H1 (cell line): ENCODE measurements around the gene DYNLT2B. TPM values are rescaled to one million over a fixed set of nuclear protein-coding genes. Genes with fewer than 3 reads are reported as not detected.

ENCODE experiments used
- CTCF ChIA-PET: fragments of 300-600 bp; sonication (Branson Sonifier 250); formaldehyde crosslinking; loops from one replicate; lab custom pipeline; 2021; ENCODE audit not compliant: partially characterized antibody; lab: Charles Lee
- POLR2A ChIA-PET: fragments of 300-600 bp; sonication (Branson Sonifier 250); formaldehyde crosslinking; loops from one replicate; lab custom pipeline; 2021; ENCODE audit warnings: inconsistent platforms; ENCODE audit not compliant: partially characterized antibody; lab: Charles Lee
- DNase-seq, 2 experiments: peaks; one replicate each; pipeline versions ENCODE4 v3.0.0 to v3.0.0-alpha.2; 2010 to 2022; ENCODE audit warnings: low spot score in 2 of 2, low read depth in 1 of 2, mixed read lengths in 1 of 2
- FAIRE-seq: peaks from 2 replicates; lab custom pipeline; 2011; peaks lifted over from hg19 to GRCh38; lab: Jason Lieb, UNC
- H2AFZ ChIP-seq: 2 replicates; pipeline ENCODE4 v1.8.1; 2012; ENCODE audit warnings: low read length, inconsistent platforms
- H2AK5ac ChIP-seq: 2 replicates; pipeline ENCODE4 v1.6.1; 2013; ENCODE audit warnings: low read depth, low read length
- H2BK120ac ChIP-seq: replicated peaks from 2 replicates; pipeline ENCODE3; 2013; ENCODE audit warnings: low read depth, low read length, inconsistent platforms
- H2BK12ac ChIP-seq: 2 replicates; pipeline ENCODE4 v1.6.1; 2013; ENCODE audit warnings: low read depth, low read length
- H2BK15ac ChIP-seq: 2 replicates; pipeline ENCODE4 v1.6.1; 2013; ENCODE audit warnings: low read length
- H2BK20ac ChIP-seq: 2 replicates; pipeline ENCODE4 v1.6.1; 2013; ENCODE audit warnings: low read length
- H2BK5ac ChIP-seq: 2 replicates; pipeline ENCODE4 v1.6.1; 2013; ENCODE audit warnings: low read depth, low read length
- H3K14ac ChIP-seq: 2 replicates; pipeline ENCODE4 v1.6.1; 2013; ENCODE audit warnings: inconsistent platforms; ENCODE audit not compliant: insufficient read length
- H3K18ac ChIP-seq: 2 replicates; pipeline ENCODE4 v1.6.1; 2013; ENCODE audit warnings: low read length; ENCODE audit errors: extremely low read depth
- H3K23ac ChIP-seq: 2 replicates; pipeline ENCODE4 v1.6.1; 2013; ENCODE audit warnings: inconsistent platforms; ENCODE audit not compliant: insufficient read length
- H3K23me2 ChIP-seq: 2 replicates; pipeline ENCODE4 v1.6.1; 2013; ENCODE audit warnings: low read depth, low read length
- H3K27ac ChIP-seq: 2 replicates; pipeline ENCODE4 v1.6.1; 2011; ENCODE audit warnings: low read depth, low read length, inconsistent platforms
- H3K27me3 ChIP-seq, 4 experiments: replicated peaks in 1 of 4; 1 replicate in 1 of 4; 2 replicates in 3 of 4; pipeline versions ENCODE4 v1.6.1 to v1.8.1; 2011 to 2013; ENCODE audit warnings: low read length in 3 of 4, mild to moderate bottlenecking in 3 of 4, inconsistent platforms in 2 of 4, mixed read lengths in 2 of 4, moderate library complexity in 1 of 4; ENCODE audit not compliant: control insufficient read depth in 3 of 4, insufficient read depth in 3 of 4; ENCODE audit errors: extremely low read depth in 1 of 4
- H3K36me3 ChIP-seq, 4 experiments: 2 replicates each; pipeline versions ENCODE4 v1.6.1 to v1.8.1; 2011 to 2013; ENCODE audit warnings: mild to moderate bottlenecking in 4 of 4, low read length in 3 of 4, moderate library complexity in 2 of 4, control low read depth in 1 of 4, inconsistent platforms in 1 of 4; ENCODE audit not compliant: insufficient read depth in 4 of 4, control insufficient read depth in 2 of 4
- H3K4ac ChIP-seq: replicated peaks from 2 replicates; pipeline ENCODE3; 2013; ENCODE audit warnings: low read length, low read depth, mixed read lengths, inconsistent platforms; ENCODE audit not compliant: insufficient read length
- H3K4me1 ChIP-seq, 4 experiments: replicated peaks in 1 of 4; 1 replicate in 1 of 4; 2 replicates in 3 of 4; pipeline versions ENCODE4 v1.6.1 to v1.8.1; 2011 to 2013; ENCODE audit warnings: low read length in 3 of 4, inconsistent platforms in 2 of 4, mixed read lengths in 1 of 4; ENCODE audit not compliant: insufficient read depth in 4 of 4, control insufficient read depth in 3 of 4
- H3K4me2 ChIP-seq, 2 experiments: 2 replicates each; pipeline versions ENCODE4 v1.6.1 to v1.8.1; 2011 to 2013; ENCODE audit warnings: low read depth in 2 of 2, low read length in 2 of 2, control low read depth in 1 of 2, inconsistent platforms in 1 of 2, mild to moderate bottlenecking in 1 of 2; ENCODE audit not compliant: insufficient read depth in 1 of 2
- H3K4me3 ChIP-seq, 4 experiments: fragments of 200-600, 300-600 bp in 1 of 4; sonication (generic), shearing (Covaris generic), sonication (Bioruptor Twin) in 1 of 4; 2 replicates each; pipeline versions ENCODE4 v1.5.1 to v1.8.1; 2011 to 2016; ENCODE audit warnings: low read length in 4 of 4, low read depth in 3 of 4, control low read depth in 2 of 4, inconsistent platforms in 2 of 4, mild to moderate bottlenecking in 2 of 4, mixed read lengths in 1 of 4, moderate library complexity in 1 of 4; ENCODE audit not compliant: insufficient read depth in 2 of 4; ENCODE audit errors: extremely low read depth in 1 of 4
- H3K56ac ChIP-seq: replicated peaks from 2 replicates; pipeline ENCODE3; 2013; ENCODE audit warnings: low read depth, mild to moderate bottlenecking, mixed read lengths, low read length, inconsistent platforms; ENCODE audit not compliant: insufficient read length
- H3K79me1 ChIP-seq: 2 replicates; pipeline ENCODE4 v1.6.1; 2013; ENCODE audit warnings: low read depth, low read length, control low read depth
- H3K79me2 ChIP-seq, 2 experiments: 2 replicates each; pipeline versions ENCODE4 v1.6.1 to v1.8.1; 2012 to 2013; ENCODE audit warnings: low read length in 2 of 2, mild to moderate bottlenecking in 2 of 2, inconsistent platforms in 1 of 2; ENCODE audit not compliant: insufficient read depth in 2 of 2, control insufficient read depth in 1 of 2
- H3K9ac ChIP-seq, 4 experiments: replicated peaks in 1 of 4; 1 replicate in 1 of 4; 2 replicates in 3 of 4; pipeline versions ENCODE4 v1.6.1 to v1.8.1; 2011 to 2013; ENCODE audit warnings: low read depth in 3 of 4, low read length in 3 of 4, control low read depth in 2 of 4, mild to moderate bottlenecking in 2 of 4, moderate library complexity in 2 of 4, inconsistent platforms in 1 of 4; ENCODE audit errors: extremely low read depth in 1 of 4
- H3K9me3 ChIP-seq, 2 experiments: 2 replicates each; pipeline versions ENCODE4 v1.6.1 to v1.8.1; 2012 to 2013; ENCODE audit warnings: mild to moderate bottlenecking in 2 of 2, moderate library complexity in 2 of 2, control low read depth in 1 of 2, inconsistent platforms in 1 of 2, low read depth in 1 of 2, low read length in 1 of 2, mixed read lengths in 1 of 2; ENCODE audit not compliant: insufficient read depth in 2 of 2
- H4K20me1 ChIP-seq, 2 experiments: replicated peaks in 1 of 2; 2 replicates each; pipeline versions ENCODE3 to v1.8.1; 2011 to 2013; ENCODE audit warnings: inconsistent platforms in 2 of 2, low read length in 2 of 2, mild to moderate bottlenecking in 1 of 2; ENCODE audit not compliant: insufficient read depth in 2 of 2, control insufficient read depth in 1 of 2
- H4K5ac ChIP-seq: 2 replicates; pipeline ENCODE4 v1.6.1; 2013; ENCODE audit warnings: low read length, low read depth, mixed read lengths, inconsistent platforms; ENCODE audit not compliant: insufficient read length
- H4K8ac ChIP-seq: 2 replicates; pipeline ENCODE4 v1.8.0; 2013; ENCODE audit warnings: mild to moderate bottlenecking, moderate library complexity, low read length, inconsistent platforms; ENCODE audit not compliant: insufficient read depth; ENCODE audit errors: extremely low read depth
- H4K91ac ChIP-seq: replicated peaks from 2 replicates; pipeline ENCODE3; 2013; ENCODE audit warnings: low read length, mixed read lengths, inconsistent platforms; ENCODE audit not compliant: insufficient read length
- EP300 ChIP-seq, 2 experiments: IDR thresholded peaks; 1 replicate in 1 of 2; 2 replicates in 1 of 2; pipeline ENCODE4 v1.6.1; 2011 to 2012; ENCODE audit warnings: low read depth in 2 of 2, low read length in 2 of 2, mild to moderate bottlenecking in 2 of 2, borderline replicate concordance in 1 of 2, inconsistent platforms in 1 of 2, moderate library complexity in 1 of 2
- KDM4A ChIP-seq: IDR thresholded peaks from one replicate; pipeline ENCODE4 v1.7.1; 2012; ENCODE audit warnings: low read depth, mild to moderate bottlenecking, moderate library complexity, low read length, inconsistent platforms; ENCODE audit not compliant: severe bottlenecking
- RAD21 ChIP-seq, 2 experiments: IDR thresholded peaks in 1 of 2; conservative IDR thresholded peaks in 1 of 2; 2 replicates each; pipeline ENCODE4 v1.6.1; 2011; ENCODE audit warnings: low read depth in 2 of 2, low read length in 2 of 2, improper control_type of control experiment in 1 of 2, inconsistent platforms in 1 of 2, mild to moderate bottlenecking in 1 of 2, moderate library complexity in 1 of 2
- YY1 ChIP-seq: IDR thresholded peaks from 2 replicates; pipeline ENCODE4 v1.6.1; 2011; ENCODE audit warnings: low read depth, mild to moderate bottlenecking, low read length
- WGBS, 2 experiments: shearing (Covaris generic) in 1 of 2; methylation state at CpG; one replicate each; pipeline versions ENCODE4 v1.1.6 to v1.1.7; 2013 to 2015; ENCODE audit warnings: low lambda C conversion rate in 2 of 2, mixed read lengths in 2 of 2, inconsistent platforms in 1 of 2, low coverage in 1 of 2, missing lambda C conversion rate in 1 of 2; ENCODE audit not compliant: insufficient replicate concordance in 2 of 2, insufficient coverage in 1 of 2, insufficient read length in 1 of 2; ENCODE audit errors: extremely low coverage in 1 of 2, missing lambda C conversion rate in 1 of 2; 5-methylcytosine and 5-hydroxymethylcytosine counted together
- polyA plus RNA-seq, 7 experiments: library from polyadenylated mRNA; depleted of rRNA in 3 of 7; stranded (reverse) in 5 of 7; unstranded in 2 of 7; fragments of >200 nt in 5 of 7; fragments of 200-250 nt in 2 of 7; gene quantifications; 1 replicate in 5 of 7; 2 replicates in 1 of 7; 4 replicates in 1 of 7; pipeline versions ENCODE4 v1.2.1 to v1.2.3, GENCODE V29; 2011 to 2013; ENCODE audit warnings: missing spikeins in 2 of 7, mixed read lengths in 2 of 7
- total RNA-seq: library from RNA; stranded (reverse); fragmentation: NEBNext Ultra II Directional; extraction: Animal tissue kit (Norgen Biotek cat#: 25700); gene quantifications from 2 replicates; pipeline ENCODE4 v1.2.1, GENCODE V29; 2021

Gene DYNLT2B
- total and polyA plus RNA-seq, 2 of the 8 experiments (the other 6 are each of a cell fraction or from before 2014, with no cell fraction given) = 10.9 to 22.2 TPM

- no peak for FAIRE-seq
- TF ChIP-seq YY1 (no peak), EP300 (IDR thresholded peaks at IDR 0.05; ENCODE audit: borderline replicate concordance in 1 of 2, low read depth in 2 of 2, low read length in 2 of 2) (no peak), KDM4A (no peak), RAD21 (IDR thresholded peaks at IDR 0.05 in 1 of 2, conservative IDR thresholded peaks at IDR 0.05 in 1 of 2; ENCODE audit: low read depth in 2 of 2, low read length in 2 of 2) (no peak)
Observed at GRCh38 chr3:196340466-196340865, 22.4 kb upstream of the DYNLT2B start.

More at GRCh38 chr3:196340466-196340865, 22.4 kb upstream of the DYNLT2B start:
- H3K4me2 ChIP-seq = no peak overlapping the region
- no peaks in the 10 kb centered on the region for H3K79me1 ChIP-seq
- ChIA-PET POLR2A (interaction anchor here (1.3 kb wide), 1 partner anchor 98 kb away, joined by 3 read pairs; no protein-coding TSS in a partner anchor), CTCF (no interaction called here)
- no peak overlapping the region for H4K8ac ChIP-seq
- no peaks in the 10 kb centered on the region for H3K79me2 ChIP-seq
- H2BK5ac ChIP-seq = no peak overlapping the region
- no peaks in the 10 kb centered on the region for H3K36me3 ChIP-seq
- H3K14ac ChIP-seq = no peak overlapping the region
- no peaks in the 10 kb centered on the region for H3K23me2 ChIP-seq
- H2BK120ac ChIP-seq = no peak overlapping the region
- H2BK12ac ChIP-seq = no peak overlapping the region
- H3K27me3 ChIP-seq = no peaks in the 10 kb centered on the region
- no peak overlapping the region for H4K91ac ChIP-seq
- H3K56ac ChIP-seq = no peak overlapping the region
- H3K4ac ChIP-seq = no peak overlapping the region
- no peak overlapping the region for H2AK5ac ChIP-seq
- H3K23ac ChIP-seq = no peak overlapping the region
- H3K27ac ChIP-seq = no peak overlapping the region
- no peak for DNase-seq
- no peak overlapping the region for H4K5ac ChIP-seq
- WGBS, 2 experiments = 78% methylated on average over 2 of the region's 2 CpGs; no CpG with 5 or more reads in 1 of the 2 experiments
- H3K4me1 ChIP-seq = no peaks in the 10 kb centered on the region; a peak in 1 of 7 replicates
- no peak overlapping the region for H2BK20ac ChIP-seq
- no peak overlapping the region for H3K9ac ChIP-seq
- no peak overlapping the region for H2BK15ac ChIP-seq
- H3K4me3 ChIP-seq = no peak overlapping the region
- no peak overlapping the region for H3K18ac ChIP-seq
- no peaks in the 10 kb centered on the region for H3K9me3 ChIP-seq
- H4K20me1 ChIP-seq = no peaks in the 10 kb centered on the region
- no peak overlapping the region for H2AFZ ChIP-seq
